Astrocyte (in vitro differentiated cells and primary cell): ENCODE results near the gene DUS1L.

Source experiments
- CTCF ChIP-seq: IDR thresholded peaks from 2 replicates; pipeline ENCODE4 v1.5.1; 2011; ENCODE audit warnings: low read depth, mild to moderate bottlenecking, inconsistent platforms, low read length, moderate library complexity; ENCODE audit not compliant: insufficient read depth
- EZH2 ChIP-seq: IDR thresholded peaks from 2 replicates; pipeline ENCODE4 v1.6.1; 2012; ENCODE audit warnings: mild to moderate bottlenecking, low read length, inconsistent platforms; ENCODE audit not compliant: insufficient read depth

GRCh38 chr17:82087961-82088837, 22.6 kb upstream of the DUS1L start:
- no peak for TF ChIP-seq EZH2
- TF ChIP-seq CTCF: no peak
